ENCODE measurements around the gene CBX8. TPM values are rescaled to one million over a fixed set of nuclear protein-coding genes. Genes with fewer than 3 reads are reported as not detected.

The CBX8 gene
- total RNA-seq, 1 donor from 2014 or later, result 6.1 TPM

DNA sequence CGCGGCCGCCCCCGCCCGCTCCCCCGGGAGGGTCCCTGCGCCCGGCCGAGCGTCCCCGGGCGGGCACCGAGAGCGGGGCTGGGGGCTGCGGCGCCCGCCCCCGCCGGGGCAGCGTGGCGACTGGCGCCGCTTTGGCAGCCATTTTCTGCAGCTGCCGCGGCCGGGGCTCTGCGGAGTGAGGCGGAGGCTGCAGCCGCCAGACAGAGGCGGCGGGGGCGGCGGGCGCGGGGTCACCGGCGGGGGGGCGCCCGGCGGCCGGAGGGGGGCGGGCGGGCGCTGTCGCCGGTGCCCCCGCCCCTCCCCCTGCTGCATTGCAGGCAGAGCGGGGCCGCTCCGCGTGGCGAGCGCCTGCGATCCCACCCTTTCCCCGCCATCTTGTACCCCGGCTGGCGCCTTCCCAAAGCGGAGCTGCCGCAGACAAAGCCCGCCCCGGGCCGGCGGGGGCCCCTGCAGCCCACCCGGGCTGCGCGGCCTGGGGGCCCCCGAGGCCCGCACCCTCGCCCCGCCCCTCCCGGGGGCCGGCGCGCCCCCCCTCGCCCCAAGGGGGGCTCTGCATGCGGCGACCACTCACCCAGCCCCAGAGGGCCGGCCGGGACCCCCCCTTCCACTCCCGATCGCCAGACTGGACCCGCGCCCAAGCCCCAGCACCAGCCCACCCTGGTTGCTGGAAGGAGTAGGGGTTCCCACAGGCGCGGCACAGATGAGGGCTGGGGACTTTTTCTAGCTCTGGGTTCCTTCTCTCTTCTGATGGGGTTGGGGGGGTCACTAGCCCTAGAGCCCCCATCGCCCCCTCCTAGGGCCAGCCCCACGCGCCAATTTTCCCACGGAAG is 16.6 kb upstream of the CBX8 start:
- Mint-ChIP-seq H3K27me3 (ENCODE audit: low read depth) (peaks cover 36% of the 10 kb centered on the region), H3K27ac (ENCODE audit: unreplicated experiment) (no peak overlapping the region), H3K4me1 (ENCODE audit: low read depth) (peaks cover 30% of the 10 kb centered on the region), H3K4me3 (ENCODE audit: unreplicated experiment) (peak overlapping the region; percentile 51), H3K36me3 (ENCODE audit: low read depth) (no peaks in the 10 kb centered on the region), H3K9me3 (ENCODE audit: low read depth) (no peaks in the 10 kb centered on the region)
- no peak for DNase-seq (ENCODE audit: low spot score)
- TF ChIP-seq, protein P1, sequence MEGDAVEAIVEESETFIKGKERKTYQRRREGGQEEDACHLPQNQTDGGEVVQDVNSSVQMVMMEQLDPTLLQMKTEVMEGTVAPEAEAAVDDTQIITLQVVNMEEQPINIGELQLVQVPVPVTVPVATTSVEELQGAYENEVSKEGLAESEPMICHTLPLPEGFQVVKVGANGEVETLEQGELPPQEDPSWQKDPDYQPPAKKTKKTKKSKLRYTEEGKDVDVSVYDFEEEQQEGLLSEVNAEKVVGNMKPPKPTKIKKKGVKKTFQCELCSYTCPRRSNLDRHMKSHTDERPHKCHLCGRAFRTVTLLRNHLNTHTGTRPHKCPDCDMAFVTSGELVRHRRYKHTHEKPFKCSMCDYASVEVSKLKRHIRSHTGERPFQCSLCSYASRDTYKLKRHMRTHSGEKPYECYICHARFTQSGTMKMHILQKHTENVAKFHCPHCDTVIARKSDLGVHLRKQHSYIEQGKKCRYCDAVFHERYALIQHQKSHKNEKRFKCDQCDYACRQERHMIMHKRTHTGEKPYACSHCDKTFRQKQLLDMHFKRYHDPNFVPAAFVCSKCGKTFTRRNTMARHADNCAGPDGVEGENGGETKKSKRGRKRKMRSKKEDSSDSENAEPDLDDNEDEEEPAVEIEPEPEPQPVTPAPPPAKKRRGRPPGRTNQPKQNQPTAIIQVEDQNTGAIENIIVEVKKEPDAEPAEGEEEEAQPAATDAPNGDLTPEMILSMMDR (IDR thresholded peaks at IDR 0.05), result no peak

DNA sequence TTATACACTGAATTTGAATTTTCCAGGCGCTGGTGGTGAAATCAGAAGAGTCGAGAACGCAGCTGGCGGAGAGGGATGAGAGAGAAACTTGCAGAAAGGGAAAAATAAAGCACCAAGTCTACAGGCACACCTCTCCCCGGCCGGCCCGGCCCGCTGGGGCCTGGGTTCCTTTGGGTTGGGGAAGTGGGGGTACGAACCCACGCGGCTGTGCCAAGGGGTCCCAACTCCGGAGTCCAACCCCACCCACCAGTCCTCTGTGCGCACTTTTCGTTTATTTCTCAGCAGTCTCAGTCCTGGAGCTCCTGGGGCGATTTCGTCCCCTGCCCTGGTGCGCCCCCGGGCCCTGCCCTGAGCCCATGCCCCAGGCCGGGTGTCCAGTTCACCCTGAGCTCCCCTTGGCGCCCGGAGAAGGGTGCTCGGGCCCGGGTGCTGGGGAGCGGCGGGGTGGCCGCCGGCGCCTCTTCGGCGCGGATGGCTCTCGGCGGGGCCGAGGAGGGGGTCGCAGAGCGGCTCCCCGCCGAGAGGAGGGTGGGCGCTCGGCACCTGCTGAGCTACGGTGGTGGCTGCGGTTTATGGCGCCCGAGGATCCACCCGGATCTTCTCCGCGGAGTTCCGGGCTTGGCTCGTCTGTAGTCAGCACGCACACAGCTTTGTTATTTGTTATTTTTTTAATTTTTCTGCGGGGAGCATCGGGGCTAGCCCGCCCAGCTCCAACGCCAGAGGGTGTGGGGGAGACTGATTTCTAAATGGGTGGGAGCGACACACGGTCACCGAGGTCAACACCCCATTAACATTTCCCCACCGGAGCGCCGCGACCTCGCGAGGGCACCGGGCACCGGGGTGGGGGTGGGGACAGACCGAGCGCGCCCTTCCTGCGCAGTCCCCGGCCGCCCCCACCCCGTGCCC is 15.7 kb upstream of the CBX8 start:
- Mint-ChIP-seq H3K27me3 (ENCODE audit: low read depth) (peaks cover 39% of the 10 kb centered on the region), H3K4me3 (ENCODE audit: unreplicated experiment) (peak overlapping the region; percentile 69), H3K4me1 (ENCODE audit: low read depth) (peaks cover 30% of the 10 kb centered on the region), H3K36me3 (ENCODE audit: low read depth) (no peaks in the 10 kb centered on the region), H3K27ac (ENCODE audit: unreplicated experiment) (no peak overlapping the region), H3K9me3 (ENCODE audit: low read depth) (no peaks in the 10 kb centered on the region)
- DNase-seq (ENCODE audit: low spot score), result no peak
- TF ChIP-seq, protein P1 (IDR thresholded peaks at IDR 0.05), result no peak

DNA sequence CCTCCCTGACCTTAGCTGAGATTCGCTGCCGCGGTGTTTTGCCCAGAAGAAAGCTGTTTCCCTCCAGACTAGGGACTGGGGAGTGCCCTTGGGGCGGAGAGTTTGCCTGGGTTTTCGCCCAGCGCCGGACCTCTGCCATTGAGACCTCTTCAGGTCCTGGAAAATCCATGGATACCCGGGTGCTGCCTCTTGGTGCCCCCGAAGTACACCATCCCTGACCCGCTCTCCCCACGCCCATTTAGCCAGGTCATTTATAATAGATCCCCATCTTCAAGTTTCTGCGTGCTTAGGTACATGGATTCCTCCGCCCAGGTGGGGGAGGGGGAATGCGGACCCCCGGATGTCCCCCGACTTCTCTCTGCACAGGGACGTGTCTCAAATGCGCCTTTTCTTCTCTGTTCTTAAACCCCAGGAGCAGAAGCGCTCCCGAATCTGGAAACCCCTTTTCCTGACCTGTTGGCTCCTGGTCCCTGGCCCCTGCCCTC is 15.0 kb upstream of the CBX8 start:
- Mint-ChIP-seq H3K27me3 (ENCODE audit: low read depth) (peaks cover 43% of the 10 kb centered on the region), H3K36me3 (ENCODE audit: low read depth) (no peaks in the 10 kb centered on the region), H3K9me3 (ENCODE audit: low read depth) (no peaks in the 10 kb centered on the region), H3K27ac (ENCODE audit: unreplicated experiment) (no peak overlapping the region), H3K4me1 (ENCODE audit: low read depth) (peaks cover 30% of the 10 kb centered on the region), H3K4me3 (ENCODE audit: unreplicated experiment) (peak overlapping the region; percentile 57)
- TF ChIP-seq, protein P1 (IDR thresholded peaks at IDR 0.05), result no peak
- DNase-seq (ENCODE audit: low spot score), result no peak

DNA sequence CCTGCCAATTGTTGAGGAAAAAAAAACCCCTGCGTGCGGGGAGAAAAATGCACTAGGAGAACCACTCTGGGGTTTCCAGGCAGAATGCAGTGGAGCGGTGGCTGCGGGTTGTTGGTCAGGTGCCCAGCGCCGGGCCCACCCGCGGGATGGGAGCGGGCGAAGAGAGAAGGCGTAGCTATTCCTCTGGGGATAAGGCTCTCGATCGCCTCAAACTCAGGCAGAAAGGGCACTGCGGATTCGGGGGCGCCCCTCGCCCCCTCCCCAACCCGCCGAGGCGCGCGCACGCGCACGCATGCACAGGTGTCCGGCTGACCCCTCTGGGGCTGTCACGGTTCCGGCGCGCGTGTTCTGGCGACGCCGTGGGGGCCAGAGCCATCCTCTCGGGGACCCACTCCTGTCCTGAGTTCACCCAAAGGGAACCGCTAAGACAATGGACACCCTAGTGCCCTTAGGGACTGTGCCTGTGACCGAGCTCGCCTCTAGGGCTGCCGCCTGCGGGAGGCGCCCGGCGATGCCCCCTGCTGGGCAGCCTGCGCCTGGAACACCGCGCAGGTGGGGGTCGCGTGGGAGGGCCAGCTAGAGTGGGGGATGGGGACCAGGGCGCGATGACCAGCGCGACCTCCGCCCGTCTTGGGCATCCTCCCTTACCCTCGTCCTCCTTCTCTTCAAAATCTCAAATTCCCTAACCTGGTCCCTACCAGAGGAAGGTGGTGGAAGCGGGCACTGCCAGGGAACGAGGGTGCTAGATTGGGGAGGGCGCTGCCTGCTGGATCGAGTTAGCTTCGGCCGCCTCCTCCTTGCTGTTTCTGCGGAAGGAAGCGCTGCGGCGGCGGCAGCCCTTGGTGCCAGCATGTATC is 14.4 kb upstream of the CBX8 start:
- Mint-ChIP-seq H3K27me3 (ENCODE audit: low read depth) (peaks cover 46% of the 10 kb centered on the region), H3K27ac (ENCODE audit: unreplicated experiment) (no peak overlapping the region), H3K4me3 (ENCODE audit: unreplicated experiment) (peak overlapping the region; percentile 47), H3K4me1 (ENCODE audit: low read depth) (peaks cover 30% of the 10 kb centered on the region), H3K36me3 (ENCODE audit: low read depth) (no peaks in the 10 kb centered on the region), H3K9me3 (ENCODE audit: low read depth) (no peaks in the 10 kb centered on the region)
- TF ChIP-seq, protein P1 (IDR thresholded peaks at IDR 0.05), result peak; percentile 76
- peak; percentile 69 for DNase-seq (ENCODE audit: low spot score)
